ENCODE data around the gene DHX57.
A peak's percentile ranks its signal among the peaks of the same experiment; 100 is the strongest.

DHX57 gene

DNA sequence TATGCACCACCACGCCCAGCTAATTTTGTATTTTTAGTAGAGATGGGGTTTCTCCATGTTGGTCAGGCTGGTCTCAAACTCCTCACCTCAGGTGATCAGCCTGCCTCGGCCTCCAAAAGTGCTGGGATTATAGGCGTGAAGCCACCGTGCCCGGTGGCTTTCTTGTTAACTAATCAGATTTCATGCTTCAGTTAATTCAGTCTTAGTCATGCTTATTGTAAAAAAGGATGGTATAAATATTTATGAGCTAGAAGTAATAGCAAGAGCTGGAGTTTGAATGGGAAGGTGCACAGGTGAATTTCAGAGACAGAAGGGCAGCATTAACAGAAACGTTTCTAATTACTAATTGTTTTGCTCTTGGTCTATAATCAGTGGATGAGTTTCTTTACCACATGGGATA is 87.4 kb downstream of the DHX57 start:
- in situ Hi-C loops (cut with HindIII; ENCODE audit: low sequenced_read_pairs) = no loop called here
- DNase-seq (ENCODE audit: low read depth) = peak; percentile 63
- H3K4me3 ChIP-seq (ENCODE audit: low read depth, low read length) = no peak overlapping the region
- TF ChIP-seq, protein P1, sequence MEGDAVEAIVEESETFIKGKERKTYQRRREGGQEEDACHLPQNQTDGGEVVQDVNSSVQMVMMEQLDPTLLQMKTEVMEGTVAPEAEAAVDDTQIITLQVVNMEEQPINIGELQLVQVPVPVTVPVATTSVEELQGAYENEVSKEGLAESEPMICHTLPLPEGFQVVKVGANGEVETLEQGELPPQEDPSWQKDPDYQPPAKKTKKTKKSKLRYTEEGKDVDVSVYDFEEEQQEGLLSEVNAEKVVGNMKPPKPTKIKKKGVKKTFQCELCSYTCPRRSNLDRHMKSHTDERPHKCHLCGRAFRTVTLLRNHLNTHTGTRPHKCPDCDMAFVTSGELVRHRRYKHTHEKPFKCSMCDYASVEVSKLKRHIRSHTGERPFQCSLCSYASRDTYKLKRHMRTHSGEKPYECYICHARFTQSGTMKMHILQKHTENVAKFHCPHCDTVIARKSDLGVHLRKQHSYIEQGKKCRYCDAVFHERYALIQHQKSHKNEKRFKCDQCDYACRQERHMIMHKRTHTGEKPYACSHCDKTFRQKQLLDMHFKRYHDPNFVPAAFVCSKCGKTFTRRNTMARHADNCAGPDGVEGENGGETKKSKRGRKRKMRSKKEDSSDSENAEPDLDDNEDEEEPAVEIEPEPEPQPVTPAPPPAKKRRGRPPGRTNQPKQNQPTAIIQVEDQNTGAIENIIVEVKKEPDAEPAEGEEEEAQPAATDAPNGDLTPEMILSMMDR (IDR thresholded peaks at IDR 0.05; ENCODE audit: low read depth, low read length, missing control alignments) = no peak

DNA sequence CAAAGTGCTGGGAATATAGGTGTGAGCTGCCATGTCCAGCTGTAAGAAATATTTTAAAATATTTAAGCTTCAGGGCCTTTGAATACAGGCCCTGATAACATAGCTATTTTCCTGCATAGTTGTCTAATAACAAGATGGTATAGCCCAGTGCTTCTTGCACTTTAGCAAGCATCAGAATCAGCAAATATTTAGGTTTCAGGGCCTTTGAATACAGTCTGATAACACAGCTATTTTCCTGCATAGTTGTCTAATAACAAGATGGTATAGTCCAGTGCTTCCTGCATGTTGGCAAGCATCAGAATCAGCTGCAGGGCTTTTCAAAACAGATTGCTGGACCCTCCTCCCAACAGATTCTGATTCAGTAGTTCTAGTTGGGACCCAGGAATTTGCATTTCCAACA is 92.1 kb downstream of the DHX57 start:
- no peak overlapping the region for H3K4me3 ChIP-seq (ENCODE audit: low read depth, low read length)
- no peak for DNase-seq (ENCODE audit: low read depth)
- TF ChIP-seq, protein P1 (IDR thresholded peaks at IDR 0.05; ENCODE audit: low read depth, low read length, missing control alignments) = no peak
- in situ Hi-C loops (cut with HindIII; ENCODE audit: low sequenced_read_pairs) = no loop called here

DNA sequence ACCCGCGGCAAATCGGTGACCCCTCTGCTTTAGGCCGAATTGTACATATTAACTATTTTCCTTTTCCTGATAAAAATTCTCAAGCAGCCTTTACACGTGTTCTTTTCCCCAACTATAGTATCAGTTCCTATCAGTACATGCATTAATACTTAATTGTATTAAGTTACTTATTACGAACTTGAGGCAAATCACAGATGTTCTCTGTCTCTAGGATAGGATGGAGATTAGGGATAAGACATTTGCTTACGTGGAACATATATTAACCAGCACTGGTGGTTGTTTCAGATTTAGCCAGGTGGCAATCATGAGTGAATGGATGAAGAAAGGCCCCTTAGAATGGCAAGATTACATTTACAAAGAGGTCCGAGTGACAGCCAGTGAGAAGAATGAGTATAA is 97.0 kb downstream of the DHX57 start:
- no peak for DNase-seq (ENCODE audit: low read depth)
- TF ChIP-seq, protein P1 (IDR thresholded peaks at IDR 0.05; ENCODE audit: low read depth, low read length, missing control alignments) = no peak
- in situ Hi-C loops (cut with HindIII; ENCODE audit: low sequenced_read_pairs) = no loop called here
- peak overlapping the region; percentile 54 for H3K4me3 ChIP-seq (ENCODE audit: low read depth, low read length)

DNA sequence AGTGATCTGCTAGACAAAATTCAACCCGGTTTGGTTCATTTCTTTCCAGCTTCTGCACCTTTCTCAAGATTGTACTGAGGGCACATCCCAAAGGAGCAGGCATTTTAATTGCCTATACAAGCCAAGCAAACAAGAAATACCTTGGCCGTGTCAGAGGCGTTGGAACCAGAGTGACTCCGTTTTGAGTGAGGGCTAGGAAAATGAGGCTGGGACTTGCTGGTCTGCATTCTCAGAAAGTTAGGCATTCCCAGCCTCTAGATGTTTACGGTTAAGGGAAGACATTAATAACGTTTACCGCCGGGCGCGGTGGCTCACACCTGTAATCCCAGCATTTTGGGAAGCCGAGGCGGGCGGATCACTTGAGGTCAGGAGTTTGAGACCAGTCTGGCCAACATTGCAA is 99.2 kb downstream of the DHX57 start:
- in situ Hi-C loops (cut with HindIII; ENCODE audit: low sequenced_read_pairs) = no loop called here
- H3K4me3 ChIP-seq (ENCODE audit: low read depth, low read length) = no peak overlapping the region
- TF ChIP-seq, protein P1 (IDR thresholded peaks at IDR 0.05; ENCODE audit: low read depth, low read length, missing control alignments) = no peak
- DNase-seq (ENCODE audit: low read depth) = no peak

DNA sequence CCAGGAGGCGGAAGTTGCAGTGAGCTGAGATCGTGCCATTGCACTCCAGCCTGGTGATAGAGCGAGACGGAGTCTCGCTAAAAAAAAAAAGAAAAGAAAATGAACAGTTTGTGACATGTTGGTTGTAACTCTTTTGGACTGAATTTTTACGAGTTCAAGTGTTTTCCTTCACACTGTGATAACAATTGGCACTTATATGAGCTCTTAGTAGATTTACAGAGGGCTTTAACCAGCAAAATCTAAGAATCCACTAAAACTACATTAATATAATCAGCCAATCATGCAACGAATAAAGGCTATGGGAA is 99.9 kb downstream of the DHX57 start:
- TF ChIP-seq, protein P1 (IDR thresholded peaks at IDR 0.05; ENCODE audit: low read depth, low read length, missing control alignments) = no peak
- in situ Hi-C loops (cut with HindIII; ENCODE audit: low sequenced_read_pairs) = no loop called here
- no peak for DNase-seq (ENCODE audit: low read depth)
- no peak overlapping the region for H3K4me3 ChIP-seq (ENCODE audit: low read depth, low read length)

DNA sequence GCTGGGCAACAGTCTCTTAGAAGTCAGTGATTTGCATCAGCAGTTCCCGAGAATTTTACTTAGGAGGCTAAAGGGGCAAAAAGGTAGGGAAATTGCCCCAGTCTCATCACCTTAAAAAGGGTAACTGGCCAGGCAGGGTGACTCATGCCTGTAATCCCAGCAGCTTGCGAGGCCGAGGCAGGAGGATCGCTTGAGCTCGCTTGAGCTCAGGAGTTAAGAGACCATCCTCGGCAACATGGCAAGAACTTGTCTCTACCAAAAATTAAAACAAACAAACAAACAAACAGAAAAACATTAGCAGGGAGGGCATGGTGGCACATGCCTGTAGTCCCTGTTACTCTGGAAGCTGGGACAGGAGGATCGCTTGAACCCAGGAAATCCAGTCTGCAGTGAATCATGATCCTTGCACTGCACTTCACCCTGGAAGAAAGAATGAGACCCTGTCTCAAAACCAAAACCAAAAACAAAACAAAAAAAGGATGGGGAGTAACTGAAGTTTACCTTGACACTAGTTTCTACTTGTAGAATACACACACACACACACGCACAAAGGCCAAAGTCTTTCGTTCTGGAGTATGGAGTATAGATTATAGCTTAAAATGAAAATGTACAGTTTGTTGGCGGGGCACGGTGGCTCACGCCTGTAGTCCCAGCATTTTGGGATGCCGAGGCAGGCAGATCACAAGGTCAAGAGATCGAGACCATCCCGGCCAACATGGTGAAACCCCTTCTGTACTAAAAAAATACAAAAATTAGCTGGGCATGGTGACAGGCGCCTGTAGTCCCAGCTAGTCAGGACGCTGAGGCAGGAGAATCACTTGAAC is 100.4 kb downstream of the DHX57 start:
- H3K4me3 ChIP-seq (ENCODE audit: low read depth, low read length) = no peak overlapping the region
- no peak for DNase-seq (ENCODE audit: low read depth)
- TF ChIP-seq, protein P1 (IDR thresholded peaks at IDR 0.05; ENCODE audit: low read depth, low read length, missing control alignments) = no peak
- in situ Hi-C loops (cut with HindIII; ENCODE audit: low sequenced_read_pairs) = no loop called here
